Trophoblast cell (in vitro differentiated cells and primary cell): ENCODE data around the gene FOXK1.

Experiments
- DNase-seq, 2 donors: peaks; one replicate each; pipeline ENCODE4 v3.0.0-alpha.2; 2016
- H2AFZ ChIP-seq: 2 replicates; pipeline ENCODE4 v1.6.1; 2013; ENCODE audit warnings: low read length, moderate library complexity, mild to moderate bottlenecking; ENCODE audit not compliant: insufficient read depth, poor library complexity
- H2AK5ac ChIP-seq: 2 replicates; pipeline ENCODE4 v1.6.1; 2013; ENCODE audit warnings: mild to moderate bottlenecking, low read length
- H2BK120ac ChIP-seq: 2 replicates; pipeline ENCODE4 v1.6.1; 2013; ENCODE audit warnings: low read length, mild to moderate bottlenecking, moderate library complexity; ENCODE audit not compliant: insufficient read depth, poor library complexity
- H2BK12ac ChIP-seq: 2 replicates; pipeline ENCODE4 v1.6.1; 2013; ENCODE audit warnings: mild to moderate bottlenecking, low read length, moderate library complexity
- H2BK5ac ChIP-seq: 2 replicates; pipeline ENCODE4 v1.6.1; 2013; ENCODE audit warnings: low read length, low read depth, moderate library complexity, mild to moderate bottlenecking; ENCODE audit not compliant: poor library complexity
- H3K14ac ChIP-seq: 2 replicates; pipeline ENCODE4 v1.6.1; 2013; ENCODE audit warnings: mild to moderate bottlenecking, low read length
- H3K18ac ChIP-seq: 2 replicates; pipeline ENCODE4 v1.6.1; 2013; ENCODE audit warnings: mild to moderate bottlenecking, low read length
- H3K23ac ChIP-seq: 2 replicates; pipeline ENCODE4 v1.6.1; 2013; ENCODE audit warnings: low read length
- H3K27ac ChIP-seq: 2 replicates; pipeline ENCODE4 v1.5.1; 2013; ENCODE audit warnings: low read depth, mild to moderate bottlenecking, inconsistent platforms, low read length, moderate library complexity
- H3K27me3 ChIP-seq: 2 replicates; pipeline ENCODE4 v1.6.1; 2013; ENCODE audit warnings: inconsistent platforms, mild to moderate bottlenecking, low read length, moderate library complexity; ENCODE audit not compliant: insufficient read depth
- H3K36me3 ChIP-seq, 2 experiments: 1 replicate in 1 of 2; 2 replicates in 1 of 2; pipeline ENCODE4 v1.6.1; 2013; ENCODE audit warnings: low read length in 2 of 2, mild to moderate bottlenecking in 2 of 2, moderate library complexity in 1 of 2; ENCODE audit not compliant: insufficient read depth in 2 of 2, control insufficient read depth in 1 of 2
- H3K4ac ChIP-seq: 2 replicates; pipeline ENCODE4 v1.6.1; 2013; ENCODE audit warnings: low read depth, mild to moderate bottlenecking, low read length, moderate library complexity
- H3K4me1 ChIP-seq, 2 experiments: 1 replicate in 1 of 2; 2 replicates in 1 of 2; pipeline ENCODE4 v1.6.1; 2013; ENCODE audit warnings: low read length in 2 of 2, mild to moderate bottlenecking in 2 of 2, moderate library complexity in 1 of 2; ENCODE audit not compliant: insufficient read depth in 2 of 2, control insufficient read depth in 1 of 2
- H3K4me2 ChIP-seq: 2 replicates; pipeline ENCODE4 v1.6.1; 2013; ENCODE audit warnings: inconsistent platforms, mild to moderate bottlenecking, low read length, moderate library complexity
- H3K4me3 ChIP-seq: 2 replicates; pipeline ENCODE4 v1.5.1; 2013; ENCODE audit warnings: mild to moderate bottlenecking, low read depth, low read length, inconsistent platforms
- H3K79me1 ChIP-seq: one replicate; pipeline ENCODE4 v1.6.1; 2013; ENCODE audit warnings: low read length
- H3K79me2 ChIP-seq: 2 replicates; pipeline ENCODE4 v1.6.1; 2013; ENCODE audit warnings: low read length, mild to moderate bottlenecking; ENCODE audit not compliant: control insufficient read depth, insufficient read depth, poor library complexity
- H3K9ac ChIP-seq: 2 replicates; pipeline ENCODE4 v1.6.1; 2013; ENCODE audit warnings: mild to moderate bottlenecking, low read length
- H3K9me3 ChIP-seq: 2 replicates; pipeline ENCODE4 v1.6.1; 2013; ENCODE audit warnings: low read depth, mild to moderate bottlenecking, control low read depth, inconsistent platforms, low read length; ENCODE audit not compliant: insufficient read depth
- H4K12ac ChIP-seq: 2 replicates; pipeline ENCODE4 v1.6.1; 2013; ENCODE audit warnings: low read depth, mild to moderate bottlenecking, low read length, moderate library complexity
- H4K8ac ChIP-seq: 2 replicates; pipeline ENCODE4 v1.6.1; 2013; ENCODE audit warnings: low read depth, mild to moderate bottlenecking, low read length, moderate library complexity
- H4K91ac ChIP-seq: one replicate; pipeline ENCODE4 v1.6.1; 2013; ENCODE audit warnings: low read depth, mild to moderate bottlenecking, low read length, moderate library complexity
- WGBS: extraction: QIAGEN DNeasy Blood & Tissue Kit; methylation state at CpG from one replicate; pipeline ENCODE4 v1.1.7; 2013; ENCODE audit warnings: missing lambda C conversion rate; ENCODE audit not compliant: insufficient read length, insufficient coverage; ENCODE audit errors: extremely low coverage; 5-methylcytosine and 5-hydroxymethylcytosine counted together

The FOXK1 gene

DNA sequence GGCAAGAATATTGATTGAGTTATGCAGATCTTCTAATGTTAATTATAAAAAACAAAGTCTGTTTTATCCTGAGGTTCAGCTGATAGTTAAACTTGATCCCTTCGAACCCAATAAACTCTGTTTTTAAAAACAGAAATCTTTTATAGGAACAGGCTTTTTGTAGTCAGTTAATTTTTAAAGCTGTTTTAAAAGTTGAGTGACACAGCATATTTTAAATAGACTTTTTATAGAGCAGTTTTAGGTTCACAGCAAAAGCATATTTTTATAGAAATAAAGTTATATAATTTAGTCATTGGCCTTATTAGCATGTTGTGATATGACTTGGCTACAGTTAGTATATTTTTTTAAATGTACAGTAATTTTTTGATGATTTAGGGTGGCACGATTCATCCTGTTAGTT is 11.1 kb downstream of the FOXK1 start:
- Histone ChIP-seq H4K12ac (no peak overlapping the region), H3K18ac (no peak overlapping the region), H2BK12ac (no peak overlapping the region), H3K23ac (no peak overlapping the region), H3K36me3 (no peaks in the 10 kb centered on the region), H4K8ac (no peak overlapping the region), H2AFZ (no peak overlapping the region), H3K4me1 (peaks cover 0 to 2% of the 10 kb centered on the region in 2 experiments), H3K79me1 (no peaks in the 10 kb centered on the region), H3K9ac (no peak overlapping the region), H3K14ac (no peak overlapping the region), H3K4me3 (no peak overlapping the region), H3K9me3 (no peaks in the 10 kb centered on the region), H3K4ac (no peak overlapping the region), H3K79me2 (peaks cover 2% of the 10 kb centered on the region), H3K27me3 (no peaks in the 10 kb centered on the region), H3K4me2 (no peak overlapping the region), H2BK120ac (no peak overlapping the region), H3K27ac (no peak overlapping the region), H2AK5ac (no peak overlapping the region), H4K91ac (no peak overlapping the region), H2BK5ac (no peak overlapping the region)
- WGBS: no CpG with 5 or more reads among the region's 2 CpGs
- DNase-seq: no peak

DNA sequence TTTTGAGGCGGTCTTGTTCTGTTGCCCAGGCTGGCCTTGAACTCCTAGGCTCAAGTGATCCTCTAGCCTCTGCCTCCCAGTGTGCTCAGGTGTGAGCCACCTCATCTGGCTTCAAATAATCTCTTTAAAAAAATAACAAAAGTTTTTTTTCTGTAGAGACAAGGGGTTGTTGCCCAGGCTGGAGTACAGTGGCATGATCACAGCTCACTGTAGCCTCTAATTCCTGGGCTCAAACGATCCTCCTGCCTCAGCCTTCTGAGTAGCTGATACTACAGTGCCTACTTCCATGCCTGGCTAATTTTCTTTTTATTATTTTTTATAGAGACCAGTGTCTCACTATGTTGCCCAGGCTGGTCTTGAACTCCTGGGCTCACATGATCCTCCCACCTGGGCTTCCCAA is 11.7 kb downstream of the FOXK1 start:
- peaks cover 0 to 2% of the 10 kb centered on the region in 2 experiments for H3K4me1 ChIP-seq
- H3K4ac ChIP-seq: no peak overlapping the region
- H2BK12ac ChIP-seq: no peak overlapping the region
- DNase-seq: no peak
- no peaks in the 10 kb centered on the region for H3K9me3 ChIP-seq
- no peak overlapping the region for H2BK5ac ChIP-seq
- H3K4me3 ChIP-seq: no peak overlapping the region
- H3K9ac ChIP-seq: no peak overlapping the region
- H3K79me1 ChIP-seq: no peaks in the 10 kb centered on the region
- no peak overlapping the region for H4K8ac ChIP-seq
- no CpG with 5 or more reads among the region's 2 CpGs for WGBS
- H3K27ac ChIP-seq: no peak overlapping the region
- H3K27me3 ChIP-seq: no peaks in the 10 kb centered on the region
- H4K91ac ChIP-seq: no peak overlapping the region
- no peaks in the 10 kb centered on the region for H3K79me2 ChIP-seq
- no peak overlapping the region for H3K14ac ChIP-seq
- no peak overlapping the region for H4K12ac ChIP-seq
- no peak overlapping the region for H2AK5ac ChIP-seq
- no peaks in the 10 kb centered on the region for H3K36me3 ChIP-seq
- no peak overlapping the region for H3K23ac ChIP-seq
- H3K18ac ChIP-seq: no peak overlapping the region
- no peak overlapping the region for H3K4me2 ChIP-seq
- H2BK120ac ChIP-seq: no peak overlapping the region
- no peak overlapping the region for H2AFZ ChIP-seq

DNA sequence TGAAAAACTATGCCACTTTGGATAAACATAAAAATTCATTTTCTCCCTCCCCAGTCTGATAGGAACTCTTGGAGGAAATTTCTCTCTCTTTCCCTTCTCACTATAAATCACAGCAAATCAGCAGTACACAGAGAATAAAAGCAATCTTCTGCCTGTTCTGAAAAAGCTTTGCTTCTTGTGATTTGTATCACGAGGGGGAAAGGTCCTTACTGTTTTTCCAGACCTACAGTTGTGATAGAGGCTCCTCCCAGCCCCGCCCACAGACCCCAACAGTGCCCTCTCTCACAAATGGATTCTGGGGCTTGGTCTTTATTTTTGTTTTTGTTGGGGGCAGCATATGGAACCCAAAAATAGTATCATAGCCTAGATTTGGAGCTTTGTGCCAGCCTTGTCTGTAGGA is 12.2 kb downstream of the FOXK1 start:
- H2BK120ac ChIP-seq: no peak overlapping the region
- no peak overlapping the region for H2BK12ac ChIP-seq
- H3K23ac ChIP-seq: no peak overlapping the region
- H3K14ac ChIP-seq: no peak overlapping the region
- H2AFZ ChIP-seq: no peak overlapping the region
- H3K36me3 ChIP-seq: no peaks in the 10 kb centered on the region
- H4K8ac ChIP-seq: no peak overlapping the region
- WGBS: no CpG with 5 or more reads among the region's 2 CpGs
- no peak overlapping the region for H3K4me2 ChIP-seq
- no peaks in the 10 kb centered on the region for H3K9me3 ChIP-seq
- no peak for DNase-seq
- no peak overlapping the region for H3K18ac ChIP-seq
- H3K79me2 ChIP-seq: no peaks in the 10 kb centered on the region
- H3K27me3 ChIP-seq: no peaks in the 10 kb centered on the region
- peak overlapping the region; percentile 30 for H3K4ac ChIP-seq
- H3K4me1 ChIP-seq: peaks cover 0 to 2% of the 10 kb centered on the region in 2 experiments
- H2BK5ac ChIP-seq: no peak overlapping the region
- no peak overlapping the region for H4K91ac ChIP-seq
- H2AK5ac ChIP-seq: no peak overlapping the region
- H3K79me1 ChIP-seq: no peaks in the 10 kb centered on the region
- H3K27ac ChIP-seq: no peak overlapping the region
- H3K9ac ChIP-seq: no peak overlapping the region
- no peak overlapping the region for H3K4me3 ChIP-seq
- no peak overlapping the region for H4K12ac ChIP-seq

DNA sequence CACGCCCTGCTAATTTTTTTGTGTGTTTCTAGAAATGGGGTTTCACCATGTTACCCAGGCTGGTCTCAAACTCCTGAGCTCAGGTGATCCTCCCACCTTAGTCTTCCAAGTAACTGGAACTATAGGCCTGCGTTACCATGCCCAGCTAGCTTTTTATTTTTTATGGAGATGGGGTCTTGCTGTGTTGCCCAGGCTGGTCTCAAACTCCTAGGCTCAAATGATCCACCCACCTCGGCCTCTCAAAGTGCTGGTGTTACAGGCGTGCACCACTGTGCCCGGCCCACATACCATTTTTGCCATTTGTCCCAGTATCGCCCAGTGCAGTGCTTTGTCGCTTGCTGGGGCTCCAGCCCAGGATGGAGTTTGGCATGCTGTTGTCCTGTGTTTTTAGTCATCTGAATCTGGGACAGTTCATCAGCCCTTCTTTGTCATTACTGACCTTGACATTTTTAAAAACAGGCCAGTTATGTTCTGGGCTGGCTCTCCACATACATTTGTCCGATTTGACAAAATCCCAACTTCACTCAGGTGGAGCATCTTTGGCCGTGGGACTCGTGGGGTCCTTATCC is 16.7 kb downstream of the FOXK1 start:
- DNase-seq: no peak
- Histone ChIP-seq H2BK120ac (no peak overlapping the region), H3K4me3 (no peak overlapping the region), H3K27me3 (no peaks in the 10 kb centered on the region), H4K91ac (no peak overlapping the region), H3K36me3 (no peaks in the 10 kb centered on the region), H3K4me2 (no peak overlapping the region), H4K12ac (no peak overlapping the region), H3K79me1 (peaks cover 2% of the 10 kb centered on the region), H3K18ac (no peak overlapping the region), H3K9ac (no peak overlapping the region), H2BK12ac (no peak overlapping the region), H2AK5ac (no peak overlapping the region), H3K4me1 (peaks cover 9 to 11% of the 10 kb centered on the region in 2 experiments), H2BK5ac (no peak overlapping the region), H2AFZ (no peak overlapping the region), H3K27ac (no peak overlapping the region), H3K4ac (no peak overlapping the region), H3K9me3 (no peaks in the 10 kb centered on the region), H4K8ac (no peak overlapping the region), H3K79me2 (no peaks in the 10 kb centered on the region), H3K23ac (no peak overlapping the region), H3K14ac (no peak overlapping the region)
- no CpG with 5 or more reads among the region's 10 CpGs for WGBS
